Lung (tissue), 12 donors: ENCODE results near the gene CPT1C. TPM values are rescaled to one million over a fixed set of nuclear protein-coding genes. Genes with fewer than 3 reads are reported as not detected.

ENCODE experiments used
- ATAC-seq: fragments of 200-7000 bp; cut with Tn5 transposase; one replicate; pipeline ENCODE4 v1.9.1; 2020; ENCODE audit warnings: moderate number of reproducible peaks; ENCODE audit not compliant: insufficient read depth, low FRiP score
- DNase-seq, 3 donors: peaks; one replicate each; pipeline ENCODE4 v3.0.0-alpha.2; 2013 to 2017
- H3K27ac ChIP-seq, 2 donors: one replicate each; pipeline ENCODE4 v1.5.1; 2013; ENCODE audit warnings: mild to moderate bottlenecking in 2 of 2, moderate library complexity in 2 of 2, control low read depth in 1 of 2, inconsistent platforms in 1 of 2, low read depth in 1 of 2, low read length in 1 of 2
- H3K27me3 ChIP-seq, 3 donors: one replicate each; pipeline ENCODE4 v1.5.1; 2013; ENCODE audit warnings: low read length in 2 of 3; ENCODE audit not compliant: control insufficient read depth in 3 of 3, insufficient read depth in 3 of 3
- H3K36me3 ChIP-seq, 4 donors: one replicate each; pipeline ENCODE4 v1.5.1; 2013; ENCODE audit warnings: low read length in 4 of 4, mild to moderate bottlenecking in 1 of 4, moderate library complexity in 1 of 4; ENCODE audit not compliant: control insufficient read depth in 4 of 4, insufficient read depth in 4 of 4
- H3K4me1 ChIP-seq, 5 donors: one replicate each; pipeline ENCODE4 v1.5.1; 2013; ENCODE audit warnings: low read length in 5 of 5, mild to moderate bottlenecking in 2 of 5, moderate library complexity in 1 of 5; ENCODE audit not compliant: control insufficient read depth in 5 of 5, insufficient read depth in 5 of 5
- H3K4me3 ChIP-seq: one replicate; pipeline ENCODE4 v1.5.1; 2013; ENCODE audit warnings: mild to moderate bottlenecking, control low read depth, moderate library complexity
- H3K9ac ChIP-seq, 2 donors: one replicate each; pipeline ENCODE4 v1.5.1; 2013; ENCODE audit warnings: low read length in 2 of 2, control low read depth in 1 of 2; ENCODE audit not compliant: insufficient read depth in 1 of 2
- H3K9me3 ChIP-seq, 4 donors: one replicate each; pipeline ENCODE4 v1.5.1; 2013; ENCODE audit warnings: low read length in 3 of 4, mild to moderate bottlenecking in 1 of 4, moderate library complexity in 1 of 4; ENCODE audit not compliant: control insufficient read depth in 4 of 4, insufficient read depth in 3 of 4
- WGBS, 2 donors: extraction: QIAGEN DNeasy Blood & Tissue Kit; methylation state at CpG; one replicate each; pipeline ENCODE4 v1.1.7; 2013; 5-methylcytosine and 5-hydroxymethylcytosine counted together
- polyA plus RNA-seq, 2 donors: library from polyadenylated mRNA; stranded (reverse); fragments of 200-250 nt; gene quantifications; one replicate each; pipeline ENCODE4 v1.2.1, GENCODE V29; 2013
- total RNA-seq, 2 donors: library from RNA; depleted of rRNA in 1 of 2; stranded (reverse); fragments of >200 nt in 1 of 2; gene quantifications; one replicate each; pipeline ENCODE4 v1.2.1, GENCODE V29; 2014 to 2021
- TF ChIP-seq, protein P1 (sequence below): IDR thresholded peaks from 2 replicates; pipeline ENCODE4 v1.5.1; 2012; ENCODE audit warnings: mild to moderate bottlenecking; ENCODE audit errors: control extremely low read depth, extremely low read depth
- donor health status: control.
- donor health status: control.
- donor health status: Bipolar disorder and iron deficiency.
- donor health status: healthy.
- donor health status: DM: yes; HTN: yes; CAD: no.

The CPT1C gene
- total and polyA plus RNA-seq, 4 donors, result 2.7 to 5.9 (median 3.5) TPM

DNA sequence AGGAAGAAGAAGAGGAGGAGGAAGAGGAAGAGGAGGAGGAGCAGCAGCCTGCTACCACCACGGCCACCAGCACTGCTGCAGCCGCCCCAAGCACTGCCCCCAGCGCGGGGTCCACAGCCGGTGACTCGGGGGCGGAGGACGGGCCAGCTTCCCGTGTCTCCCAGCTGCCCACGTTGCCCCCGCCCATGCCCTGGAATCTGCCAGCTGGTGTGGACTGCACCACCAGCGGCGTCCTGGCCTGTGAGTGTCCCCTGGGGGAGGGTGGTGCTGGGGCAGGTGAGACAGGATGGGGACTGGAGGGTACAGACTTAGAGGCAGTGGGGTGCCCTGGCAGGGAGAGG is 37.5 kb upstream of the CPT1C start:
- no peaks in the 10 kb centered on the region for H3K4me1 ChIP-seq
- no peak overlapping the region for H3K4me3 ChIP-seq
- TF ChIP-seq, protein P1, sequence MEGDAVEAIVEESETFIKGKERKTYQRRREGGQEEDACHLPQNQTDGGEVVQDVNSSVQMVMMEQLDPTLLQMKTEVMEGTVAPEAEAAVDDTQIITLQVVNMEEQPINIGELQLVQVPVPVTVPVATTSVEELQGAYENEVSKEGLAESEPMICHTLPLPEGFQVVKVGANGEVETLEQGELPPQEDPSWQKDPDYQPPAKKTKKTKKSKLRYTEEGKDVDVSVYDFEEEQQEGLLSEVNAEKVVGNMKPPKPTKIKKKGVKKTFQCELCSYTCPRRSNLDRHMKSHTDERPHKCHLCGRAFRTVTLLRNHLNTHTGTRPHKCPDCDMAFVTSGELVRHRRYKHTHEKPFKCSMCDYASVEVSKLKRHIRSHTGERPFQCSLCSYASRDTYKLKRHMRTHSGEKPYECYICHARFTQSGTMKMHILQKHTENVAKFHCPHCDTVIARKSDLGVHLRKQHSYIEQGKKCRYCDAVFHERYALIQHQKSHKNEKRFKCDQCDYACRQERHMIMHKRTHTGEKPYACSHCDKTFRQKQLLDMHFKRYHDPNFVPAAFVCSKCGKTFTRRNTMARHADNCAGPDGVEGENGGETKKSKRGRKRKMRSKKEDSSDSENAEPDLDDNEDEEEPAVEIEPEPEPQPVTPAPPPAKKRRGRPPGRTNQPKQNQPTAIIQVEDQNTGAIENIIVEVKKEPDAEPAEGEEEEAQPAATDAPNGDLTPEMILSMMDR, result no peak
- no peaks in the 10 kb centered on the region for H3K27me3 ChIP-seq
- DNase-seq (no peak), ATAC-seq (no peak)
- 90 to 93% methylated on average over 13 of the region's 13 CpGs for WGBS, 2 donors
- H3K9me3 ChIP-seq, result no peaks in the 10 kb centered on the region
- no peak overlapping the region for H3K27ac ChIP-seq
- H3K9ac ChIP-seq, result no peak overlapping the region
- H3K36me3 ChIP-seq, result peaks cover 13 to 85% (median 29%) of the 10 kb centered on the region in 4 donors

GRCh38 chr19:49654581-49654980 is 36.3 kb upstream of the CPT1C start:
- 87 to 90% methylated on average over 10 of the region's 10 CpGs for WGBS, 2 donors
- TF ChIP-seq, protein P1, result no peak

GRCh38 chr19:49655570-49656455 is 35.1 kb upstream of the CPT1C start:
- Histone ChIP-seq H3K9ac (no peak overlapping the region), H3K4me3 (no peak overlapping the region), H3K4me1 (no peaks in the 10 kb centered on the region), H3K9me3 (no peaks in the 10 kb centered on the region), H3K27me3 (no peaks in the 10 kb centered on the region), H3K36me3 (peaks cover 21 to 94% (median 46%) of the 10 kb centered on the region in 4 donors), H3K27ac (no peak overlapping the region)
- ATAC-seq (no peak), DNase-seq (no peak)
- TF ChIP-seq, protein P1, result no peak
- WGBS, 2 donors, result 93% methylated on average over 23 of the region's 23 CpGs

More at GRCh38 chr19:49654581-49654980, 36.3 kb upstream of the CPT1C start:
- Histone ChIP-seq H3K4me1 (no peaks in the 10 kb centered on the region), H3K9me3 (no peaks in the 10 kb centered on the region), H3K27me3 (no peaks in the 10 kb centered on the region), H3K27ac (no peak overlapping the region), H3K9ac (no peak overlapping the region), H3K4me3 (no peak overlapping the region), H3K36me3 (peaks cover 21 to 92% (median 37%) of the 10 kb centered on the region in 4 donors)
- DNase-seq, result no peak
- ATAC-seq, result no peak
